Naive B cell (primary cell): ENCODE measurements around the gene ZNF689. TPM values are rescaled to one million over a fixed set of nuclear protein-coding genes. Genes with fewer than 3 reads are reported as not detected.
A peak's percentile ranks its signal among the peaks of the same experiment; 100 is the strongest.

Source experiments
- ATAC-seq, 2 donors: fragments of 150-1000 bp; cut with Tn5 transposase; 2 replicates each; pipeline ENCODE4 v1.10.0; 2021; ENCODE audit warnings: low read depth in 2 of 2, mild to moderate bottlenecking in 2 of 2, moderate library complexity in 2 of 2
- DNase-seq: peaks from one replicate; pipeline ENCODE4 v3.0.0; 2022
- H3K27ac Mint-ChIP-seq, 6 donors: one replicate each; pipeline ENCODE4 v1.8.0; 2020 to 2022; ENCODE audit warnings: mild to moderate bottlenecking in 6 of 6, mixed read lengths in 6 of 6, moderate library complexity in 5 of 6, inconsistent platforms in 2 of 6
- H3K27me3 Mint-ChIP-seq, 3 donors: one replicate each; pipeline ENCODE4 v1.8.0; 2021 to 2022; ENCODE audit warnings: mixed read lengths in 3 of 3, mild to moderate bottlenecking in 1 of 3
- H3K36me3 Mint-ChIP-seq, 2 donors: one replicate each; pipeline ENCODE4 v1.8.0; 2020 to 2022; ENCODE audit warnings: mixed read lengths in 2 of 2, inconsistent platforms in 1 of 2, mild to moderate bottlenecking in 1 of 2
- H3K4me1 Mint-ChIP-seq, 3 donors: one replicate each; pipeline ENCODE4 v1.8.0; 2020 to 2022; ENCODE audit warnings: mixed read lengths in 3 of 3, inconsistent platforms in 1 of 3, mild to moderate bottlenecking in 1 of 3, moderate library complexity in 1 of 3
- H3K4me3 Mint-ChIP-seq, 8 donors: one replicate each; pipeline ENCODE4 v1.8.0; 2020 to 2022; ENCODE audit warnings: mild to moderate bottlenecking in 8 of 8, mixed read lengths in 8 of 8, moderate library complexity in 8 of 8, inconsistent platforms in 2 of 8
- H3K9me3 Mint-ChIP-seq, 7 donors: one replicate each; pipeline ENCODE4 v1.8.0; 2020 to 2022; ENCODE audit warnings: mixed read lengths in 7 of 7, mild to moderate bottlenecking in 5 of 7, inconsistent platforms in 2 of 7, moderate library complexity in 1 of 7
- polyA plus RNA-seq, 6 donors: library from polyadenylated mRNA; unstranded; fragments of 300-500 nt; fragmentation: Illumina TruSeq; gene quantifications; one replicate each; pipeline ENCODE4 v1.2.3, GENCODE V29; 2021; ENCODE audit warnings: low read depth in 6 of 6

The ZNF689 gene
- 10 to 100 TPM in 4 of 6 donors, 1 to 10 TPM in 2; 6.1 to 12.8 (median 10.5) TPM for polyA plus RNA-seq

GRCh38 chr16:30609926-30610839, at the start of gene ZNF689:
TSS of gene ZNF689 (minus strand) at chr16:30610389. CDS start at chr16:30610041, 348 bp downstream.
- DNase-seq (peak; percentile 94), ATAC-seq (peak; percentile 93)
- Mint-ChIP-seq H3K36me3 (peaks cover 0 to 1% of the 10 kb centered on the region in 2 donors), H3K27ac (peak within 1 kb of the TSS; percentile 95 to 98 (median 96)), H3K4me3 (peak within 1 kb of the TSS; percentile 92 to 98 (median 93)), H3K27me3 (no peaks in the 10 kb centered on the region), H3K9me3 (no peaks in the 10 kb centered on the region), H3K4me1 (peaks cover 12 to 35% (median 25%) of the 10 kb centered on the region in 3 donors)

GRCh38 chr16:30658731-30659506, 48.7 kb upstream of the ZNF689 start:
- Mint-ChIP-seq H3K27me3 (no peaks in the 10 kb centered on the region), H3K36me3 (peaks cover 12 to 26% of the 10 kb centered on the region in 2 donors), H3K4me1 (peaks cover 27 to 59% (median 41%) of the 10 kb centered on the region in 3 donors), H3K27ac (peak overlapping the region; percentile 99 to 100 (median 100)), H3K9me3 (no peaks in the 10 kb centered on the region), H3K4me3 (peak overlapping the region; percentile 90 to 100 (median 99))
- DNase-seq: no peak
- no peak for ATAC-seq

- H3K4me3 Mint-ChIP-seq: peak within 1 kb of the TSS; percentile 90 to 100 (median 99)
- H3K27ac Mint-ChIP-seq: peak within 1 kb of the TSS; percentile 99 to 100 (median 100)
- H3K9me3 Mint-ChIP-seq: no peaks in the 10 kb centered on the region
- peaks cover 27 to 51% (median 34%) of the 10 kb centered on the region in 3 donors for H3K4me1 Mint-ChIP-seq
- H3K27me3 Mint-ChIP-seq: no peaks in the 10 kb centered on the region
- DNase-seq: peak; percentile 100
- peak; percentile 64 for ATAC-seq
- peaks cover 6 to 26% of the 10 kb centered on the region in 2 donors for H3K36me3 Mint-ChIP-seq
Measured at GRCh38 chr16:30657866-30658730, 47.9 kb upstream of the ZNF689 start, which contains the start of gene FBRS. TSS of gene FBRS (plus strand) at chr16:30658431. CDS start at chr16:30659519, 1,088 bp downstream.

GRCh38 chr16:30656974-30657865, 47.0 kb upstream of the ZNF689 start:
- H3K36me3 Mint-ChIP-seq: peaks cover 5 to 26% of the 10 kb centered on the region in 2 donors
- H3K27ac Mint-ChIP-seq: peak overlapping the region; percentile 79 to 99 (median 94)
- H3K4me3 Mint-ChIP-seq: peak overlapping the region; percentile 84 to 100 (median 91)
- H3K4me1 Mint-ChIP-seq: peaks cover 33 to 54% (median 35%) of the 10 kb centered on the region in 3 donors
- ATAC-seq (no peak), DNase-seq (no peak)
- H3K9me3 Mint-ChIP-seq: no peaks in the 10 kb centered on the region
- H3K27me3 Mint-ChIP-seq: no peaks in the 10 kb centered on the region

- H3K4me3 Mint-ChIP-seq: peak overlapping the region in 5 of 8 donors; percentile 23 to 90 (median 66)
- peaks cover 33 to 49% (median 36%) of the 10 kb centered on the region in 3 donors for H3K4me1 Mint-ChIP-seq
Measured at GRCh38 chr16:30656388-30656787, 46.2 kb upstream of the ZNF689 start.

GRCh38 chr16:30655815-30656347, 45.7 kb upstream of the ZNF689 start:
- DNase-seq: no peak
- Mint-ChIP-seq H3K36me3 (peaks cover 4 to 20% of the 10 kb centered on the region in 2 donors), H3K27me3 (no peaks in the 10 kb centered on the region), H3K9me3 (no peaks in the 10 kb centered on the region), H3K27ac (peak overlapping the region in 2 of 6 donors; percentile 15 to 22), H3K4me3 (peak overlapping the region in 3 of 8 donors; percentile 23 to 90 (median 39)), H3K4me1 (peaks cover 31 to 44% (median 32%) of the 10 kb centered on the region in 3 donors)
- no peak for ATAC-seq

More at GRCh38 chr16:30656388-30656787, 46.2 kb upstream of the ZNF689 start:
- no peak for ATAC-seq
- DNase-seq: no peak
- peaks cover 5 to 25% of the 10 kb centered on the region in 2 donors for H3K36me3 Mint-ChIP-seq
- no peaks in the 10 kb centered on the region for H3K27me3 Mint-ChIP-seq
- no peaks in the 10 kb centered on the region for H3K9me3 Mint-ChIP-seq
- peak overlapping the region in 4 of 6 donors; percentile 22 to 99 (median 54) for H3K27ac Mint-ChIP-seq

- peak overlapping the region in 2 of 8 donors; percentile 59 to 74 for H3K4me3 Mint-ChIP-seq
- no peak for DNase-seq
- no peaks in the 10 kb centered on the region for H3K27me3 Mint-ChIP-seq
- H3K27ac Mint-ChIP-seq: no peak overlapping the region
- peaks cover 33 to 44% (median 36%) of the 10 kb centered on the region in 3 donors for H3K4me1 Mint-ChIP-seq
- ATAC-seq: no peak
- peaks cover 0 to 22% of the 10 kb centered on the region in 2 donors for H3K36me3 Mint-ChIP-seq
- H3K9me3 Mint-ChIP-seq: no peaks in the 10 kb centered on the region
Measured at GRCh38 chr16:30654856-30655255, 44.7 kb upstream of the ZNF689 start.

- H3K36me3 Mint-ChIP-seq: peaks cover 0 to 15% of the 10 kb centered on the region in 2 donors
- H3K27me3 Mint-ChIP-seq: no peaks in the 10 kb centered on the region
- H3K27ac Mint-ChIP-seq: peak overlapping the region in 3 of 6 donors; percentile 80 to 95 (median 84)
- ATAC-seq: no peak
- no peak for DNase-seq
- peaks cover 30 to 51% (median 37%) of the 10 kb centered on the region in 3 donors for H3K4me1 Mint-ChIP-seq
- peak overlapping the region; percentile 55 to 100 (median 88) for H3K4me3 Mint-ChIP-seq
- H3K9me3 Mint-ChIP-seq: no peaks in the 10 kb centered on the region
Measured at GRCh38 chr16:30652718-30653117, 42.5 kb upstream of the ZNF689 start.

GRCh38 chr16:30652005-30652296, 41.8 kb upstream of the ZNF689 start:
- Mint-ChIP-seq H3K27me3 (no peaks in the 10 kb centered on the region), H3K36me3 (peaks cover 0 to 15% of the 10 kb centered on the region in 2 donors), H3K4me1 (peaks cover 26 to 45% (median 32%) of the 10 kb centered on the region in 3 donors), H3K27ac (peak overlapping the region; percentile 64 to 95 (median 86)), H3K9me3 (no peaks in the 10 kb centered on the region), H3K4me3 (peak overlapping the region; percentile 77 to 100 (median 94))
- no peak for ATAC-seq
- DNase-seq: no peak

- DNase-seq: peak; percentile 69
- Mint-ChIP-seq H3K4me1 (peaks cover 25 to 39% (median 31%) of the 10 kb centered on the region in 3 donors), H3K4me3 (peak overlapping the region; percentile 92 to 100 (median 97)), H3K36me3 (peaks cover 0 to 15% of the 10 kb centered on the region in 2 donors), H3K27me3 (no peaks in the 10 kb centered on the region), H3K27ac (peak overlapping the region; percentile 95 to 99 (median 99)), H3K9me3 (no peaks in the 10 kb centered on the region)
- ATAC-seq: peak; percentile 62 to 67
Measured at GRCh38 chr16:30651124-30652004, 41.2 kb upstream of the ZNF689 start.
